HG02885 (cell line): Measurements from ENCODE around the gene RBM33.
"Not testable (repeated sequence)": the region's sequence is repeated elsewhere in the genome, so short reads cannot be mapped to it uniquely, and the experiment has no call there.

Experiments
- ATAC-seq: cut with Tn5 transposase; IDR thresholded peaks from one replicate; pipeline ENCODE4 v1.9.1; 2021; ENCODE audit warnings: mild to moderate bottlenecking; ENCODE audit not compliant: unreplicated experiment, poor library complexity

Gene RBM33

GRCh38 chr7:155685791-155686160 is 41.3 kb downstream of the RBM33 start:
- ATAC-seq: no peak

- not testable (repeated sequence) for ATAC-seq
Observed at GRCh38 chr7:155686620-155687324, 42.3 kb downstream of the RBM33 start.

- ATAC-seq: not testable (repeated sequence)
Observed at GRCh38 chr7:155688237-155688636, 43.8 kb downstream of the RBM33 start.

- ATAC-seq: not testable (repeated sequence)
Observed at GRCh38 chr7:155690655-155691054, 46.2 kb downstream of the RBM33 start.

- ATAC-seq: no peak
Observed at GRCh38 chr7:155692317-155692716, 47.9 kb downstream of the RBM33 start.

GRCh38 chr7:155693826-155694225 is 49.4 kb downstream of the RBM33 start:
- ATAC-seq: no peak

GRCh38 chr7:155694851-155695250 is 50.4 kb downstream of the RBM33 start:
- no peak for ATAC-seq

- no peak for ATAC-seq
Observed at GRCh38 chr7:155696747-155697146, 52.3 kb downstream of the RBM33 start.

GRCh38 chr7:155698633-155699032 is 54.2 kb downstream of the RBM33 start:
- ATAC-seq: no peak

GRCh38 chr7:155699180-155699579 is 54.7 kb downstream of the RBM33 start:
- no peak for ATAC-seq

GRCh38 chr7:155700847-155701246 is 56.4 kb downstream of the RBM33 start:
- no peak for ATAC-seq

- ATAC-seq: no peak
Observed at GRCh38 chr7:155701972-155702544, 57.6 kb downstream of the RBM33 start.

GRCh38 chr7:155702616-155703015 is 58.2 kb downstream of the RBM33 start:
- ATAC-seq: no peak

GRCh38 chr7:155705623-155706360 is 61.3 kb downstream of the RBM33 start:
- ATAC-seq: no peak

- ATAC-seq: no peak
Observed at GRCh38 chr7:155706376-155706775, 61.9 kb downstream of the RBM33 start.

GRCh38 chr7:155709453-155709852 is 65.0 kb downstream of the RBM33 start:
- ATAC-seq: no peak

- no peak for ATAC-seq
Observed at GRCh38 chr7:155710031-155710430, 65.6 kb downstream of the RBM33 start.

- ATAC-seq: no peak
Observed at GRCh38 chr7:155710530-155710929, 66.1 kb downstream of the RBM33 start.

GRCh38 chr7:155711081-155711480 is 66.6 kb downstream of the RBM33 start:
- ATAC-seq: no peak

- no peak for ATAC-seq
Observed at GRCh38 chr7:155713384-155713783, 68.9 kb downstream of the RBM33 start.

GRCh38 chr7:155714702-155715101 is 70.2 kb downstream of the RBM33 start:
- ATAC-seq: no peak
